HG03060 (cell line): ENCODE data around the gene PNKP.

Experiments
- ATAC-seq: cut with Tn5 transposase; IDR thresholded peaks from one replicate; pipeline ENCODE4 v1.9.1; 2021; ENCODE audit warnings: low read depth, moderate number of reproducible peaks; ENCODE audit not compliant: unreplicated experiment

PNKP gene

DNA sequence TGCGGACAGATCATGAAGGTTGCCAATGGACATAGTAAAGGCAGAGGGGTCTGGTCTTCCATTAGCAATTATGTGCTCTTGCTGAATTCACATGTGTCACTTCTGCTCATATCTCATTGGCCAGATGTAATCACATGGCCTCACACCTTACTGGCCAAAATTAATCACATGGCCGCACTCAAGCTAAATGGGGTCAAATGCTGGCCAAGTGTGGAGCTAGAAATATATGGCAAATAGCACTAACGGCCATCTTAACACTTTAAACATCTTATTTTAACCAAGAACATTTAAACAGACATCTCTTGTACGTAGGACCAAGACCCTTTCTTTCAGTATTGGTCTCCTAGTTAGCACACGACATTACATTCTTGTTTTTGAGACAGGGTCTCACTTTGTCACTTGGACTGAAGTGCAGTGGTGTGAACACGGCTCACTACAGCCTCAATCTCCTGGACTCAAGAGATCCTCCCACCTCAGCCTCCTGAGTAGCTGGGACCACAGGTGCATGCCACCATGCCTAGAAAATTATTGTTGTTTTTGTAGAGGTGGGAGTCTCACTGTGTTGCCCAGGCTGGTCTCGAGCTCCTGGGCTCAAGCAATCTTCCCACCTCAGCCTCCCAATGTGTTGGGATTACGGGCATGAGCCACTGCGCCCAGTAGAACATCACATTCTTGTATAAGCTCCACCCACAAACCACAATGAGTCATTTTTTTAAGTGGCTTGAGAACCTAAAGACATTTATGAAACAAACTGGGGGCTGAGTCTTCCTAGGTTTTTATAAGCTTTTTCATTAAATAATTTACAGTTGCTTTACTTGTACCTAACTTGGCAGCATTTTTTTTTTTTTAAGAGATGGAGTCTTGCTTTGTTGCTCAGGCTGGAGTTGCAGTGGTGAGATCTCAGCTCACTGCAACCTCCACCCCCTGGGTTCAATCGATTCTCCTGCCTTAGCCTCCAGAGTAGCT lies 19.4 kb downstream of the PNKP start:
- no peak for ATAC-seq

GRCh38 chr19:49846408-49846807 lies 21.0 kb downstream of the PNKP start:
- ATAC-seq = no peak

DNA sequence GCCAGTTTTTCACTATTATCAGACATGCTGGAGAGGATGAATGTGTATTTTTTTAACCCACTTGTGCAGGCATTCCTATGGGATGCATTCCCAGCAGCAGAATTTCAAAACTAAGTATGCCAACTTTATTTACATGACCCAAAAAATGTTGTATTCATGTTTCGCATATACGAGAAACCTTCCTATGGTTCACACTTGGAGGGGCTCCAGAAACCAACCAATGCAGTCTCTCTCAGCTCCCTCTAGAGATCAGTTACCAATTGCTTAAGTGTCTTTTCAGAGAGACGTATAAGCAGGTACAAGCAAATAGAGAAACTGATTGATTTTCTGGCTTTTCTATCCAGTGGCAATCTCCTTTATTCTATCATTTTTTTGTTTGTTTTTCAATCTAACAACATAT lies 22.0 kb downstream of the PNKP start:
- ATAC-seq = no peak

DNA sequence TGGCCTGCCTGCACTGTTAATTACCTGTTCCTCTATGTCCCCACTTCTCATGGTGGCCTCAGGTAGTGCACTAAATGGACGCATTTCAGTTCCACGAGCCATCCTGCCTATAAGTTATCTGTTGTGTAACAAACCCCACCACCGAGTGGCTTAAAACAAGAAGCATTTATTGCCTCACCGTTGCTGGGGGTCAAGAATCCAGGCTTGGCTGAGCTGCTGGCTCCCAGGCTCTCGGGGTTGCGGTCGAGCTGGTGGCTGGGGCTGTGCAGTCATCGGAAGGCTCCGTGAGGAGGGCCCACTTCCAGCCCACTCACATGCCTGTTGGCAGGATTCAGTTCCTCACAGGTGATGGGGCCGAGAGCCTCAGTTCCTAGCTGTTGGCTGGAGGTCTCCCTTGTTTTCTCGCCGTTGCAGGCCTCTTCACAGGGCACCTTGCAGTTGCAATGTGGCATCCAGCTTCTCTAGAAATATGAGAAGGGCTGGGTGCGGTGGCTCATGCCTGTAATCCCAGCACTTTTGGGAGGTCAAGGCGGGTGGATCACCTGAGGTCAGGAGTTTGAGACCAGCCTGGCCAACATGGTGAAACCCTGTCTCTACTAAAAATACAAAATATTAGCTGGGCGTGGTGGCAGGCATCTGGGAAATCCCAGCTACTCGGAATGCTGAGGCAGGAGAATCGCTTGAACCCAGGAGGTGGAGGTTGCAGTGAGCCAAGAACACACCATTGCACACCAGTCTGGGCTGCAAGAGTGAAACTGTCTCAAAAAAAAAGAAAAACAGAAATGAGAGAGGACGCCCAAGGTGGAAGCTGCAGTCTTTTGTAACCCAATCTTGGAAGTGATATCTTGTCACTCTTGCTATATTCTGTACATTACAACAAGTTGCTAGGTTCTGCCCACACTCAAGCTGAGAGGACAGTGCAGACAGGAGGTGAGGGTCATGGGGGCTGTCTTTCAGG lies 23.0 kb downstream of the PNKP start:
- no peak for ATAC-seq

- peak; percentile 53 for ATAC-seq
These were observed 24.1 kb downstream of the PNKP start for GRCh38 chr19:49843265-49843664.

- ATAC-seq = no peak
These were observed 26.6 kb downstream of the PNKP start for GRCh38 chr19:49840736-49841249.

DNA sequence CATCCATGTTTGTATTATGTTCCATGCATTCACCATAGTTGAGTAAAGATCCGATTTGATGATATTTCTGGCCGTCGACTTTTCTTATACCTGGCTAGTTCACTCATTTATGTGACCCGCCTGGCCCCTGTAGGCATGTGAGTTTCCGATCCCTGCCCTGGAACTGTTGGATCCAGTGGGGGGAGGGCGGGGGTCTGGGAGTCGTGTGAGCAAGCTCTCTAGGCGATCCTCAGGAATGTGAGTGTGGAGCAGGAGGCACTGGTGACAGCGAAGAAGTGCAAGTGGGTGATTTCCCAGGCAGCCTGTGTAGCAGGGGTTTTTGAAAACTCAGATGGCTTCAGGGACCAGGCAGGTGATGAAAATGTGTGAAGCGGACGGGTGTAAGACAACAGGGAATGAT lies 27.1 kb downstream of the PNKP start:
- ATAC-seq = no peak

DNA sequence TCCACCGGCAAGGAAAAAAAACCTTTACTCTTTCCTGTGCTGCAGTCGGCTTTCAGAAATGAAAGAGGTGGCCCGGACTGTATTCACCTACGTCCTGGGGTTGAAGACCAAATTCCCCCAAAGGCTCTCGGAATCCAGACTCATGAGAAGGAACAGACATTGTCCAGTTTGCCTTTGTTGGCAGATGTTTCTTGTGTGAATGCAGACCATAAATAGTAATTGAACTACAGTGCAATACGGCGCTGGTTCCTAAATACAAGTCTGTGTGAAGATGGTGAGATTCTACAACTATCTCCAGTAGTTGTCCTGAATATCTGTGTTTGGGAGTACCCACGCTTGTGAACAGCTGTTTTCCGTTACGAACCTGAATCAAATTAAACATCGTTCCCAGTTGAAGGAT lies 27.7 kb downstream of the PNKP start:
- no peak for ATAC-seq

GRCh38 chr19:49838885-49839588 lies 28.3 kb downstream of the PNKP start:
- no peak for ATAC-seq

- ATAC-seq = no peak
These were observed 30.0 kb downstream of the PNKP start for GRCh38 chr19:49837425-49837824.

DNA sequence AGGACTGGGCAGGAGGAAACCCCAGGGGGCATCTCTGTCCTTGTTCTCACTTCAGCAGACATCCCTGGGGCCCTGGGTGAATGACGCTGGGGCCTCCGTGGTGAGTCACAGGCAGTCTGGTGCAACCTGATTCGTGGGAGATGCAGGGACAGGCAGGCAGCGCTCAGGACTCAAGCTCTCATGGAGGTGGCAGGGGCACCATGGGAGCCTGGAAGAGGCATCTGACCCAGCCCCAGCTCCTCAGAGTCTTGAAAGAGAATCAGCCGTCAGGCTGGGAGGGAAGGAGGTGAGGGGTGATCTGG lies 30.4 kb downstream of the PNKP start:
- ATAC-seq = no peak

- ATAC-seq = no peak
These were observed 31.0 kb downstream of the PNKP start for GRCh38 chr19:49836176-49837008.

DNA sequence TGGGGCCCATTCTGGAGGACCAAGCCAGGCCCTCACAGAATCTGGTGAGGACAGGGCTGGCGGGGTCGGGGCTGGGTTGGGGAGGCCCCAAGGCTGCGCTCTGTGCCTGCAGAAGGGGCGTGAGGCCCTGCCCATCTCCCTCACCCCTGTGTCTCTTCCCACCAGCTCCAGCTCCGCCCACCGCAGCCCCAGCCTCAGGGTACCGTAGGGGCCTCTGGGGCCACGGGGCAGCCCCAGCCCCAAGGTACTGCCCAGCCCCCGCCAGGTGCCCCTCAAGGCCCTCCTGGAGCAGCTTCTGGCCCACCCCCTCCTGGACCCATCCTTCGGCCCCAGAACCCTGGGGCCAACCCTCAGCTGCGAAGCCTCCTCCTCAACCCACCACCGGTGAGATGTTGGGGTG lies 31.8 kb downstream of the PNKP start:
- ATAC-seq = no peak

- no peak for ATAC-seq
These were observed 33.8 kb downstream of the PNKP start for GRCh38 chr19:49833599-49833998.

DNA sequence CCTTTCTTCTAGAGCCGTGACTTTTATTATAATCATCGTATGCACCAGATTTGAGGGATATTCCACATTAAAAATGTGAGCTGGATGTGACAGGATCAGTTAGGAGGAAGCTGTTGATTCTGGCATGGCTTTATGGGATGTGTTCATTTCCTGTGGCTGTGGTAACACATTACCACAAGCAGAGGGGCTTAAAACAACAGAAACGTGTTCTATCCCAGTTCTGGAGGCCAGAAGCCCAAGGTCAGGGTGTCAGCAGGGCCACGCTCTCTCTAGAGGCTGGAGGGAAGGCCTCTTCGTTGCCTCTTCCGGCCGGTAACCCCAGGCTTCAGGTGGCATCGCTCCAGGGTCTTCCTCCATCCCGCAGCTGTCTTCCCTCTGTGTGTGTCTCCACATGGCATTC lies 34.8 kb downstream of the PNKP start:
- no peak for ATAC-seq

GRCh38 chr19:49831592-49831991 lies 35.8 kb downstream of the PNKP start:
- ATAC-seq = no peak

- no peak for ATAC-seq
These were observed 36.6 kb downstream of the PNKP start for GRCh38 chr19:49830766-49831165.

GRCh38 chr19:49829721-49830120 lies 37.7 kb downstream of the PNKP start:
- ATAC-seq = no peak

DNA sequence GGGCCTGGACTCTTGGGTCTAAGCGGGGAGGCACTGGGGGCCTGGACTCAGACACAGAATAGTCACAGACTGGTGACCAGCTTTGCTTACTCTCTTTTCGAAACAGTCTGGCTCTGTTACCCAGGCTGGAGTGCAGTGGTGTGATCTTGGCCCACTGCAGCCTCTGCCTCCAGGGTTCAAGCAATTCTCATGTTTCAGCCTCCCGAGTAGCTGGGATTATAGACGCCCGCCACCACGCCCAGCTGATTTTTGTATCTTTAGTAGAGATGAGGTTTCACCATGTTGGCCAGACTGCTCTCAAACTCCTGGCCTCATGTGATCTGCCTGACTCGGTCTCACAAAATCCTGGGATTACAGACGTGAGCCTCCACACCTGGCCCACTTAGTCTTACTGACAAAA lies 38.2 kb downstream of the PNKP start:
- ATAC-seq = no peak

DNA sequence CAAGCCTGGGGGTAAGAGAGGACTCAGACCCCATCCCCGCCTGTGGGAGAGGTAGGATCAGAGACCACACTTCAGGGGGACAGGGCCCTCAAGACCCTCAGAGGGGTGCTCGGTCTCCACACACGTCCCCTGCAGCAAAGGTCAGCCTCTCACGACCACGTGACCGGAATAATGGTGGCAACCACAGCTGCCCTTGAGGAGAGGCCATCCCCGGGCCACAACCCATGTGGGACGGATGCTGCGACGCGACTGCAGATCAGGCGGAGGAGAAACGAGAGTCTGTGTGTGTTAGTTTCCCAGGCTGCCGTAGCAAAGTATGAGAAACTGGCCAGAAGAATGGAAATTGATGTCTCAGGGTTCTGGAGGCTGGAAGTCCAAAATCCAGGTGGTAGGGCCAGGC lies 40.3 kb downstream of the PNKP start:
- no peak for ATAC-seq
